Right renal cortex interstitium (tissue), 3 donors: ENCODE measurements around the gene SLX9. TPM values are rescaled to one million over a fixed set of nuclear protein-coding genes. Genes with fewer than 3 reads are reported as not detected.
A peak's percentile ranks its signal among the peaks of the same experiment; 100 is the strongest.

Source experiments
- DNase-seq, 3 donors: peaks; one replicate each; pipeline ENCODE4 v3.0.0-alpha.2; 2013; ENCODE audit warnings: low read depth in 3 of 3, low spot score in 2 of 3
- polyA plus RNA-seq, 3 donors: library from polyadenylated mRNA; unstranded; fragments of 120-200 nt; gene quantifications; one replicate each; pipeline ENCODE4 v1.2.1, GENCODE V29; 2013; ENCODE audit not compliant: insufficient read length in 3 of 3

SLX9 gene
- polyA plus RNA-seq, 3 donors = 13.4 to 14.3 (median 14.1) TPM

GRCh38 chr21:44943686-44944550 is 4.1 kb downstream of the SLX9 start:
- no peak for DNase-seq

- no peak for DNase-seq
Observed at GRCh38 chr21:44944596-44944995, 4.8 kb downstream of the SLX9 start.

GRCh38 chr21:44946254-44947041 is 6.6 kb downstream of the SLX9 start:
- DNase-seq = no peak

- DNase-seq = no peak
Observed at GRCh38 chr21:44947111-44947929, 7.5 kb downstream of the SLX9 start.

DNA sequence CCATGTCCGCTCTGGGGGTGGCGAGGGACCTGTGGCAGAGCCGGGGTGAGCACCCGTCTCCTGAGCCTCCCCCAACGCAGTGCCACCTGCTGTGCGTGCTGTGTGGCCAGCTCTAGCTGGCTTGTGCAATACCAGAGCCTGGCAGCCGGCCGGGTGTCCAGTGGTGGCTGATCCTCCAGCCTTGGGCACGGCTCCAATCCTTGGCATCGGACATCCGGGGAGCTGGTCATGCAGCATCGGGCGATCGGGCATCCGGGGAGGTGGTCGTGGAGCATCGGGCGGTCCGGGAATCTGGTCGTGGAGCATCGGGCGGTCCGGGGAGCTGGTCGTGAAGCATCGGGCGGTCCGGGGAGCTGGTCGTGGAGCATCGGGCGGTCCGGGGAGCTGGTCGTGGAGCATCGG is 8.1 kb downstream of the SLX9 start:
- DNase-seq = no peak

- no peak for DNase-seq
Observed at GRCh38 chr21:44948426-44949120, 8.7 kb downstream of the SLX9 start.

DNA sequence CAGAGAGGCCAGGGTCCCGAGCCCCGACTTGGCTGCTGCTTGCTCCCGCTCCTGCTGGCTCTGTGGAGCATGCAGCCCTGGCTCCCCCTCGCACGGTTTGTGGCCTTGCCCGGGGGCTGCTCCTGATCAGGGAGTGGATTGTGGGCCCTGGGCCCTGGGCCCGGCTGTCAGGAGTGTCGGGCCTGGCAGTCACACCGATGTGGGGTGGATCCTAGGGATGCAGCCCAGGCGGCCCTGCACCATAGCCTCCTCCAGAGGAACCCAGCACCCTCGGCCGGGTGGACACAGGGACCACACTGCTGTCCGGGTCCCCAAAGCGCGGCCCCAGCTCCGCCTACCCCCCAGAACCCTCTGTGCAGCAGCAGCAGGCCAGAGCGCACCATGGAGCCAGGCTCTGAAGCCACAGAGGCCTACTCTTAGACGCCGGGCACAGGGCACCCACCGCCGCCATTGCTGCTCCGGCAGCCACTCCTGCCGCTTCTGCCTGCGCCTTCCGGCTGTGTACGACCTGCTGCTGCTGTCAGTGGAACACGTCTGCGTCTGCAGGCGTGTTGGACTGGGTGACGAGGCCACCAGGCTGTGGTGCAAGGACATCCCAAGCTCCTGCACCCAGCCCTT is 9.4 kb downstream of the SLX9 start:
- DNase-seq = no peak

- DNase-seq = peak in 1 of 3 donors; percentile 63
Observed at GRCh38 chr21:44949779-44950198, 10.0 kb downstream of the SLX9 start.

DNA sequence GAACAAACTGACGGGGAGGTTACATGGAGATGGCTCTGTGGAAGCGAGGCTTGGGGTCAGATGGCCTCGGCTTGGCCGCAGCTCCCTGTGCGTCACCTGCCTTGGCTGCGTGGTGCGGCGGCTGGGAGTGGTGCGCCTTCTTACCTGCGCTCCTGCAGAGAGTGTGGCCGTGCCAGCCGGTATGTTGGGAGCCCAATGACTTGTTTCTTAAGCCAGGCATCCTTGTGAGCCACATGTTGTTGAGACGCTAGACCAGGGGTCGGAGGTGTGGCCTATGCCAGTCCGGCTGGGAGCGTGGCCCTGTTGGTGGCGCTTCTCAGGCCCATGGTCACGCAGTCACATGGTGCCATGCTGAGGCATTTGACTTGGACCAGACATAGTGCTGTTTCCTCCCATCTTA is 10.5 kb downstream of the SLX9 start:
- DNase-seq = no peak

GRCh38 chr21:44951186-44951915 is 11.5 kb downstream of the SLX9 start:
- DNase-seq = no peak

GRCh38 chr21:44952116-44952928 is 12.5 kb downstream of the SLX9 start:
- no peak for DNase-seq

DNA sequence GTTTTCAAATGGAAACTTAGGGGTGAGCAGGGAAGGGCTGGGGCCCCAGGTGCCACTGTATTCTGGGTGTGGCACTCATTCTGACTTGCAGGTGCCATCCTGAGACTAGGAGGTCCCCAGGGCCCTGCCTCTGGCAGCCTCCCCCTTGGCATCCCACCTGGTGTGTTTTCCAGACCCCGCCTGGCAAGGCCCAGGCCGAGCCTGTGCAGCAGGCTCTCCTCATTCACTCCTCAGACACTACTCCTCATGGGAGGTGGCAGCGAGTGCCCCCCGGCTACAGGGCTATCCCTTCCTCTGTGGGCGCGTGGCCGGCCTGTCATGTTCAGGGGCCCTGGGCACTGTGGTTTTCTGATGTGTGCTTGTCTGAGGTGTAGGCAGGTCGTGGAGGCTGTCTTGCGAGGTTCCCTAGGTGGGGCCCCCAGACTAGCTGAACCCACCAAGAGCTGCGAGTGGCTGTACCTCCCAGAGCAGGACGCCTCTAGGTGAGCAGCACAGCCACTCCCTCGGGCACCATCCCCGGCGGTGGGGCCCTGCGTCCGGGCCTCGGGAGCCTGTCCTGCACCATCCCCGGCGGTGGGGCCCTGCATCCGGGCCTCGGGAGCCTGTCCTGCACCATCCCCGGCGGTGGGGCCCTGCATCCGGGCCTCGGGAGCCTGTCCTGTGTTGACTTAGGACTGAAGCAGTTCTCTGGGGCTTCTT is 13.2 kb downstream of the SLX9 start:
- no peak for DNase-seq

DNA sequence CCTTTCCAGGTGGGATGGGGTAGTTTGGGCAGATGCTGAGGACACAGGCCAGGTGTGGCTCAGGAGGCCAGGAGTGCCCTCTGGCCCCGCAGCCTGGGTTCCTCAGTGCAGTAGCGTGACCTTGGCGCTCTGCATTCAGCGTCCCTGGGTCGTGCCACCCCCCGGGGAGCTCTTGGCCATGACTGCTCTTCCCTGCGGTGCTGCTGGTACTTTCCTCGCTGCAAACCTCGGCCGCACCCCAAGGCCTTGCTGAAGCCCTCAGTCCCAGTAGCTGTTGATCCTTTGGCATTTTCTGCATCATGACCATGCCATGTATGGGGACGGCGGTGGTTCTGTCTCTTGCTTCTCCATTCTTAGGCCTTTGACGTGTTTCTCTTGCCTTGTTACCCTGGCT is 13.8 kb downstream of the SLX9 start:
- DNase-seq = no peak

DNA sequence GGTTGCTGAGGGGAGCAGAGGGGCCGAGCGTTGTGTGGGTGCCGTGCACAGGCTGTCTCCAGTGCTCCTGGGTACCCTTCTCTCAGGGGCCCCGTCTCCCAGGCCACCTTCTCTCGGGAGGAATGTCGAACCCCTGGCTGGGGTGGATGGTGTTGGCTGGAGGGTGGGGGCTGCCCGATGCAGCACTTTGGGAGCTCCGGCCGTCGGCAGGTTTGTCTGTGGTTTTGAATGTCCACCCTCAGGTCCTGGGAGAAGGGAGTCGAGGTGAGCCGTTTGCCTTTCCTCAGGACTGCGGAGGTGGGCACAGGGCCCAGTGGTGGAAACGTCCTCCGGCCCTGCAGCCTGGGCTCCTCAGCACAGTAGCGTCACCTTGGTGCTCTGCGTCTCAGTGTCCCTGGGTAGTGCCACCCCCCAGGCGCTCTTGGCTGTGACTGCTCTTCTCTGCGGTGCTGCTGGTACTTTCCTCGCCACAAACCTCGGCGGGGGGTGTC is 14.5 kb downstream of the SLX9 start:
- DNase-seq = no peak

DNA sequence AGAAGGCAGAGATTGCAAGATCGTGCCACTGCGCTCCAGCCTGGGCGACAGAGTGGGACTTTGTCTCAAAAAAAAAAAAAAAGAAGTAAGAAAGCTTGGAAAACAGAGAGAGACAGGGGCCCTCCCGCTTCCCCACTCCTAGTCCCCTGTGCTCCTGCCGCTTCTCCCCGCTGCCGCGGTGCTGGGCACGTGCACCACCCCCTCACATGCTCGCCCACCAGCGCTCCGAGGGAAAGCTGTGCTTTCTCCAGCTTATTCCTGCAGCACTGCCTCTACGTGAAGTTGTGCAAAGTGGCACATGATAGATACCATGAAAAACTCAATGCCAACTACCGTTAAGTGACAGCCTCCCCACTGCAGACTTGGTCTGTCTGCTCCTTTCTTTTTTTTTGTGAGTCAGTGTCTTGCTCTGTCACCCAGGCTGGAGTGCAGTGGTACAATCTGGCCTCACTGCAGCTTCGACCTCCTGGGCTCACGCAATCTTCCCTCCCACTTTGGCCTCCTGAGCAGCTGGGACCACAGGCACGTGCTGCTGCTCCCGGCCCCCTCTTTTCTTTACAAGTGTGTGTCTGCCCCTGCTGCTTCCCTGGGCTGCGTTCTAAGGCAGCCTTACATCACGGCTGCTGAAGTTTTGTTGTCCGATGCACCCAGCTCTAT is 15.4 kb downstream of the SLX9 start:
- no peak for DNase-seq

- no peak for DNase-seq
Observed at GRCh38 chr21:44955798-44956175, 16.0 kb downstream of the SLX9 start.

DNA sequence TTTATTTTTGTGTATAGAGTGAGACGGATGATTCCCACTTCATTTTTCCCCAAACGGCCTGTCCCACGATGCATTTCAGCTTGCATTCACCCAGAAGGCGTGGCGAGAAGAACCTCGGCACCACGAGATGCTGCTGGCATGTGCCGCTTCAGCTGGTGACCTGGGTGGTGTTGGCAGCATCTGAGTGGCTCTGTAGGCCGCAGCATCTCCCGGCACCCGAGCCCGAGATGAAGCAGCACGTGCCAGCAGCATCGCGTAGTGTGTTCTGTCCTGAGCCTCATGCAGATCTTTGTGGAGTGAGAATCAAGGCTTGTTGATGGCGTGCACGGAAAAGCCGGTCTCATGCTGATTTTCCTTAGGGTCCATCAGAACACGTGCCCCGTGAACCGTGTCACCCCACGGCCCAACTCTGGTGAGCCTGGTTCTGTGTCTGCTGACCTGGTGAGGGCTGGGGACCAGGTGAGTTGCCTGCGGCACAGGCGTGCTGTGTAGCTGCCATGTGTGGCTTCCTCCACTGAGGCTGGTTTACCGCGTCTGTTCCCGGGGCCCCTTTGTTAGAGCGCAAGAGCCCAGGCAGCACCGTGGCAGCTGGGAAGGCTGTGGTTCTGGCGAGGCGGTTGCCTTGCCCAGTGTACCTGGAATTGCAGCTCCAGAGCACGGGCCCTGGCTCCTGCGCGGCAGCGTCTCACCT is 16.7 kb downstream of the SLX9 start:
- no peak for DNase-seq
